Myocyte (in vitro differentiated cells): Measurements from ENCODE around the gene BRD2. TPM values are rescaled to one million over a fixed set of nuclear protein-coding genes. Genes with fewer than 3 reads are reported as not detected.

ENCODE experiments used
- DNase-seq: peaks from one replicate; pipeline ENCODE4 v3.0.0-alpha.2; 2012; ENCODE audit warnings: low read depth
- total RNA-seq: library from RNA; depleted of rRNA; stranded (reverse); fragments of >200 nt; gene quantifications from 2 replicates; pipeline ENCODE4 v1.2.3, GENCODE V29; 2014

BRD2 gene
- total RNA-seq, 1 donor from 2014 or later: 108 TPM

DNA sequence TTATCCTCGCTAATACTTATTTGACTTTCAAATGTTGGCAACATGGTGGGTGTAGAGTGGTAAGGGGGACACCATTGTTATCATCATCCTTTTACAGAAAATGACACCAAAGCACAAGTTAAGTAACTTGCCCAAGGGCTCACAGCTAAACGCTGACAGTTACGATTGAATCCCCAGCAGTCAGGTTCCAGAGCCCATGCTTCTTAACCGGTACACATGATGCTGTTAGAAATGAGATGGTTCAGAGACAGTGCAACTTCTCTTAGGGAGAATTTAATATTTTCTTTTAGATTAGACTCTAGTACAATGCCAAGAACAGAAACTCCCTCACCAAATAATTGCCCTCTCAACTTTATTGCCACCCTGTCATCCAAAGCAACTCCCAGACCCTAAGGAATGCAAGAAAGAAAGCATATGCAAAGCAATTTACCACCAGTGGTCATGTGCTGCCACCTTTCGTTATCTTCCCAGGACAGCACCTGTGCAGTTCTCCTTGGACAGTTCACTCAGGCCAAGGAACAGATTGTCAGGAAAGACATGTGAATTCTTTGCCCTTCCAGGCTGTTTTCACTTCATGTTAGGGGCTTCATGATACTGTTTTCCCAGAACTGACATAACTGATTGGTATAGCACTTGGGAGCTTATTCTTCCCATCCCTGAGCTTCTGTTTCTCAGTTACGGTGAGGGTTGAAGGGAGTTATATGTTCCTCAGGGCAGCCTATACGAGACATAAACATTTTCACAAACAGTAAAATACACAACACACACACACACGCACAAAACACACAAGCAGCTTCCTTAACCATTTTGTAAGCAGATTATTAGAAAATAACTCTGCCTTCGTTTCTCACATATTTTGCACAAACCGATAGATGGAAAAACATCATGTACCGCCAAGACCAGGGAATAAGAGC lies 20.6 kb upstream of the BRD2 start:
- peak; percentile 16 for DNase-seq

DNA sequence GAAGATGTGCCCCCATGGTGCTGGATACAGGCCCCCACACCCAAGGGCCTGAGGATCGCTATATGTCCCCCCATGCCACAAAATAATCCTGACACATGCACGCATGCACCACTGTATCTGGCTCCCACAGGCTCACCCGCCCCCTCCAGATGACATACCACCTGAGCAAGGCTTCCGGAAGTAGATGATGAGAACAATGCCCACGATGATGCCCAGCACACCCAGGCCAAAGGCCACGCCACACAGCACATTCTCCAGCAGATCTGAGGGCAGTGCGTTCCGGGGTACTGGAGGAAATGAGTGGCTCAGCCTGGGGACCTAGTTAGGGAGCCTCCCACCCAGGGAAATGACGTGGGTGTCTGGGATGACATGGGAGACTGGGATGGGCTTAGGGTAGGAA lies 19.3 kb upstream of the BRD2 start:
- DNase-seq: no peak

DNA sequence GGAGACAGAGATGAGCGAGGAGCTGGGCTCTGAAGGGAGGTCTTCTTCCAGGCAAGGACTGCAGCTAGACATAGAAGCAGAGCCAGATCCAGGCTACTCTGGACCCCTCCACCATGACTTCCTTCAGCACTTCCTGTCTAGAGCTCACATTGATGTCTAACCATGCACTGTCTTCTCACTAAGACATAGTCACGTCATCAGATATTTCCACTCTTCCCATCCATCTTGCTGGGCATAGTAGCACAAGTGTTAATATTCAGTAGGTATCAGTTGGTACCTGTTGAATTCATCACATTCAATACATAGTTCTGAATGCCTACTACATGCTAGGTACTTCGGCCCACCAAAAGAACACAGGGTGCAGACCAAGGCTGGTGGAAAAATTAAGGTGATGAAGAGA lies 18.4 kb upstream of the BRD2 start:
- no peak for DNase-seq

DNA sequence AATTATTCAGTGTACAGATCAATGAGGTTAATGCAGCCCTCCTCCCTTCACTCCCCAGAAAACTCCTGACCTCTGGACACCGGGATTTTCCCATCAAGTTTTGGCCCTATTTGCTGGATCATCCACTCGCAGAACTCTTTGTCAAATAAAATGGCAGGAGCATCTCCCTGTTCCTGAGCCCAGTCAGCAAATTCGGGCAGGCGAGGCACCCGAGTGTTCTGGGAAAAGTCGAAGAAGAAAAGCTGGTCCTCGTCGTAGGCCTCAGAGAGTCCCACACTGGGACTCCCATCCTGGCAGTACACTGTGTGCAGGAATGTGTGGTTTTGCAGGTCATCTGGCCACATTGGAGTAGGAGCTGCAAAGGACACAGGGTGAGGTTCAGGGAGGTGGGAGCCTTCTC lies 17.9 kb upstream of the BRD2 start:
- DNase-seq: no peak

DNA sequence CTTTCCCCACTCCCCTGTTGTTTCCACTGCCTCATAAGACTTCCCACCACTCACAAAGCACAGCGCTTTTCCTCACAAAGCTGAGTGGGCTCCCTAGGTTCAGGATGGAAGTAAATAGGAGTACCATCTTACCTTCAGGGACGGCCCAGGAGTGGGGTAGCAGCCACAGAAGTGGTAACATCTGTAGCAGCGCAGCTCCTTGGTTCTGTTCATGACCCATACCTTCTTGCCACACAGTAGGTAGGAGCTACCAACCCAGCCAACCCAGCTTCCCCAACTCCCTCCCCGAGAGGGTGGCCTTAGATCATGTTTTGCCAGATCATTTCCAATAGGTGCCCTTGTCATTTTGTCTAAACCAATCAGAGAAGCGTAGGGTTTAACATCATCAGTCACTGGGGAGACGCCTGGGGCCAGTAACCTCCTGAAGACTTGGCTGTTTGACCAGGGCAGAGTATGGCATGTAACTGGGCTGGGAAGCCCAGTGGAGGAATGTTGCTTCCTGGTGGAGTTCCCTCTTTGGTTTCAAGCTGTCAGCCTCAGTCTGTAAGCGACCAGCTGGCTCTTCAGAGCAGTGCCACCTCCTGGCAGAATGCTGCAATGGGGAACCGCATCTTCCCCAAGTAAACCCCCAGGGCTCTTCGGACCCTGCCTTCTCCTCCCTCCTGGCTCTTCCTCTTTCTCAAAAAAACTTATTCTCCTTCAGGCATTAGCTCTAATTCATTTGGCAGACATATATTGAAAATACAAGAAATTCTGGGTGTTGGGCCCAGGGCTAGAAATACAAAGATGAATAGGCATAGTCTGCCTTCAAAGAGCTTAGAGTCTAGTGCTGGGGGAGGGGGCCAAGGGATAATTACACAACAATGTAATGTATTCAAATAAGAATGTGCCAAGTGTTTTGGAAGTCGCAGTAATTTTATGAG lies 15.3 kb upstream of the BRD2 start, which contains the start of gene HLA-DMA:
Gene HLA-DMA (minus strand): TSS at position 281 of the 923 bp plus-strand sequence. CDS start 61 bp downstream, at position 220.
- DNase-seq: peak; percentile 98

DNA sequence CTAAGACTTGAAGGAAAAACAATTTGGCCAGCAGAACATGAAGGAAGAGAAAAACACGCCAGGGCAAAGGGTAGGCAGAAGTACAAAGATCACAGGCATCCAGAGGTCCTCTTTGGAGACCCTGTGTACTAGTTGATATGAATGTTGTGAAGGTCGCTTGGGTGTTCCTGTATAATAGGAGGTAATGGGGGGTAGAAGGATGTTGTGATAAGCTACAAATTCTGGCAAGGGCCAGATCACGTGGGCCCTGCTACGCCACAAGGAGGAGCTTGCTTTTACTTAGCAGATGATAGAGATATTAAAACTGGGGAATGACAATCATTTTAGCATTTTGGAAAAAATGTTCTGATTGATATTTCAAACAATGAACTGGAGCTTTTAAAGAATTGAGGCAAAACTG lies 14.6 kb upstream of the BRD2 start:
- no peak for DNase-seq

DNA sequence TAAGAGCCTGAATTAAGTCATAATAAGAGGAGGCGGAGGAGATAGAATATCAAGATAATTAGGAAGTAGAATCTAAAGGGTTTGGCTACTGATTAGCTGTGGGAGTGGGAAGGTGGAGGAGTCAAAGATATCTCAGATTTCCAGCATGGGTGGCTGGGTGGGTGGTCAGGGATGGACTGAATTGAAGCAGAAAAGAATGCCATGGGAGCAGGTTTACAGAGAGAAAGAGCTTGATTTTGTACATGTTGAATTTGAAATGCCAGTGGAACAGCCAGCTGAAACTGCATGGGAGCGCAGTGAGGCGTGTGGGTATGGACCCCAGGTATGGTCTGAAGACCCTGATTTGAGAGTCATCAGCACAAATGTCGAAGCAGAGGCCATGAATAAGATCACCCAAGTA lies 14.1 kb upstream of the BRD2 start:
- DNase-seq: no peak

DNA sequence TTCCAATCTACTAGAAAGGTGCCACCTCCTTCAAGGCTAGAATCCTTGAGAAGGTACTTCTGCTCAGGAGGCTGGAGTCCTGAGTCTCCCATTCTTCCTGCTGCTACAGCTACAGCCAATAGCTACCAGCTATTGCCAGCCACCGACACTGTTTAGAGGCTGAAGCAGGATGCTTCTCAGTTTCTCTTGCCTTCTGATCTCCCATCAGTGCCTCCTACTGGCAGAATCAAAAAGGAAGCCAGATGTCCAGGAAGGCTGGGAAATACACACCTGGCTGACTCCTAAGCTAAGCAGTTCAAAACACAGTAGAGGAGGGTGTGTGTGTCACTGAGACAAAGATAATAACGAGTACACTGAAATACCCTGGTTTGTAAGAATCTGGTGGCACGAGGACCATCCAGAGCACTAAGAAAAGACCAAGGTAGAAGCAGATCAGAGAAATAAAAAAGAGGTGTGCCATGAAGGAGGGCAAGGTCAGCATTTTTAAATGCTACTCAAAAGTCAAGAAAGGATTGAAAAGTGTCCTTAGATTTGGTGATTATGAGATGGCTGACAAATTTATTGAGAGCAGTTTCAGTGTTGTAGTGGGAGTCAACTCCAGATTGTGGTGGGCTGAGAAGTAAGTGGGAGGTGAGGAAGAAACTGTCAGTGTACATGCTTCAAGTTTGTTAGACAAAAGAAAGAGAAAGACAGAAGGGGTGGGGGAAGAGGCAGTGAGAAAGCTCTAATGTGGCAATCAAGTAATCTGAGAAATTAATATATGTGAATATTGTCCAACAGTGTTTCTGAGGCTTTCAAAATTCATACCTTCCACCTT lies 13.2 kb upstream of the BRD2 start:
- peak; percentile 11 for DNase-seq

DNA sequence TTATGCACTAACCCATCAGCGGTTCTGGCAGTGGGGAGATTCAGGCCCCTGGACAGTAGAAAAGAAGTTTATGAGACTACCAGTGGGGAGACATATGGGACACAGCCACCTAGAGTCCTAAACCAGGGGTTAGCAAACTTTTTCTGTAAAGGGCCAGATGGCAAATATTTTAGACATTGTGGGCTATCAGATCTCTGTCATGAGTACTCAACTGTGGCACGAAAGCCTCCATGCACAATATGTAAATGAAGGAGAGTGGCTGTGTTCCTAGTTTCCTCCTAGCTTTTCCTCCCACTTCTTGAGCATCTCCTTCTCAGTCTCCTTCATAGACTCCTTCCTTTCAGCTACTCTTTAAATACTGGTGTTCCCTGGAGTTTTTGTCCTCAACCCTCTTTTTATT lies 12.2 kb upstream of the BRD2 start:
- DNase-seq: no peak

DNA sequence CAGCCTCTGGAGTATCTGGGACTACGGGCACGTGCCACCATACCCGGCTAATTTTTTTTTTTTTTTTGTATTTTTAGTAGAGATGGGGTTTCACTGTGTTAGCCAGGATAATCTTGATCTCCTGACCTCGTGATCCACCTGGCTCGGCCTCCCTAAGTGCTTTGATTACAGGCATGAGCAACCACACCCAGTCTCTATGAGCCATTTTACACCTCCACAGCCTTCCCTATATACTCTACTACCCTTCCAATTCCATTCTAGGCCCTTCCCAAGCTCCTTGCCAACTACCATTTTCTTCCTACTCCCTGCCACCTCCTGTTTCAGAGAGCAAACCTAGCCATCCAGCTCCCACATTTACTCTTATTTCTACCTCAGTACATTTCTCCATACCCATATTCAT lies 7.8 kb upstream of the BRD2 start:
- no peak for DNase-seq

DNA sequence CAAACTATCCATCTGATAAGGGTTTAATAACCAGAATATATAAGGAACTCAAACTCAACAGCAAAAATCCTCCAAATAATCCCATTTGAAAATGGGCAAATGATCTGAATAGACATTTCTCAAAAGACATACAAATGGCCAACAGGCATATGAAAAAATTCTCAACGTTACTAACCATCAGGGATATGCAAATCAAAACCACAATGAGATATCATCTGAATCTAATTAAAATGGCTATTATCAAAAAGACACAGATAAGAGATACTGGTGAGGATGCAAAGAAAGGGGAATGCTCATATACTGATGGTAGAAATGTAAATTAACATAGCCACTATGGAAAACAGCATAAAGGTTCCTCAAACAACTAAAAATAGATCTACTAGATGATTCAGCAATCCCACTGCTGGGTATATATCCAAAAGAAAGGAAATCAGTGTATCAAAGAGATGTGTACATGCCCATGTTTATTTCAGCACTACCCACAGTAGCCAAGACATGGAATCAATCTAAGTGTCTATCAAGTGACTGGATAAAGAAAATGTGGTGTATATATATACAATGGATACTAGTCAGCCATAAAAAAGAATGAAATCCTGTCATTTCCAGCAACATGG lies 6.1 kb upstream of the BRD2 start:
- DNase-seq: no peak

DNA sequence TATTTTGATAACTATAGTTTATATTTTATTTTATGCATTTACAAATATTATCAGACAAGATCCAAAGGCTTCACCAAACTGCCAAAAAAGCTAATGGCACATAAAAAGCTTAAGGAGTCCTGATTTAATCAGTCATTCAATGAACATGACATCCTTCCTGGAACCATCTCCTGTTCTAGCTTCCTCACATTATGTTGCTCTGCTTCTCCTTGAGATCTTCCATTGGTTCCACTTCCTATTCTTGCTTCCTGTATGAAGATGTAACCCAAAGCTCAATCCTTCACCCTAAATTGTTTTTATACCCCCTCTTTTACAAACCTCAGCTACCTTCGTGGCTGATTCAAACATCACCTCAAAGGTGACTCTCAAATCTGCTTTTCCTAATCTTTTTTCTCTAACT lies 4.5 kb upstream of the BRD2 start:
- no peak for DNase-seq

DNA sequence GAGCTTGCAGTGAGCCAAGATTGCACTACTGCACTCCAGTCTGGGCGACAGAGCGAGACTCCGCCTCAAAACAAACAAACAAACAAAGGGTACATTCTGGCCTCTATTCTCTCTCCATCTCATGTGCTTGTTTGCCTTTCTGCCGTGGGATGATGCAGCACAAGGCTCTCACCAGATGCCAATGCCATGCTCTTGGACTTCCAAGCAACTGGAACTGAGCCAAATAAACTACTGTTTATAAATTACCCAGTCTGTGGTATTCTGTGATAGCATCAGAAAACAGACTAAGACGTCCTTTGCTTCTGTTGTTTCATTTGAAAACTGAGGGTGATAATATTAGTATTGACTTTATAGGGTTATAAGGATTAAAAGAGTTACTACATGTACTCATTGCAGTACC lies 3.6 kb upstream of the BRD2 start:
- no peak for DNase-seq

DNA sequence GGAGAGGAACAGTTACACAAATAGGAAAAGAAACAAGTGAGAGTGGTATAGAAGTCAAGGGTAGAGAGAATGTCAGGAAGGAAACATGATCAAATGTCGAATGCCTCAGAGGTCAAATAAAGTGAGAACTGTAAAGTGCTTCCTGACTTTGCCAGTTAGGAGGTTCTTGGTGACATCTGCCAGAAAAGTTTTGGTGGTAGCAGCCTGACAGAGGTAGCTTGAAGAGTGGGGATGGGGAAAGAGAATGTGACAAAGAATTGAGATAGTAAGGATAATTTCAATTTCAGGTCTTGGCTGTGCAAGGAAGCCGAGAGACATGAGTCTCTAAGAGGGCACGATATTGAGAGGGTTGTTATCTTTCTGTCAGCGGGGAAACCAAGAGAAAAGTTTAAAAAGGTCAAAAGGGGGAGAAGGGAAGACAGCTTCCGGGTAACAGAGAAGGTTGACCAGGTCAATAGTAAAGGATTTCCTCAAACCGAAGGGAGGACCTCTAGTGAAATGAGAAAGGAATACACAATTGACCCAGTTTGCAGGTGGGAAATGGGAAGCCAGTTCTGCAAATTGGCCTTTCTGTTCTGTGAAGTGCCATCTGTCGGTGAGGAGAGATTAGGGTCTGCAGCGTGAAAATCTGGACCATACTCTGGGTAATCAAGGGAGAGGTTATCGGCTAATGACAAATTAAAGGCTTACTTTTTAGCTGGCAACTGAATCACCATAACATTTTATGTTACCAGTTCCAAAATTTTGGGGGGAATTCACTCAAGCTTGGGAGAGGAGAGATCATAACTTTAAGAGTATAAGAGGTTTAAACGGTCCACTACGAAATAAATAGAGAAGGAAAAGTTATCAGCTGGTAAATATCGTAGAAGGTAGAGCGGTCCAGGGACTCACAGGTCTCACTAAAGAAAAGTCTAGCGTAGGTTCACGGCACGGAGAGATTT lies 973 bp upstream of the BRD2 start:
- peak; percentile 67 for DNase-seq

DNA sequence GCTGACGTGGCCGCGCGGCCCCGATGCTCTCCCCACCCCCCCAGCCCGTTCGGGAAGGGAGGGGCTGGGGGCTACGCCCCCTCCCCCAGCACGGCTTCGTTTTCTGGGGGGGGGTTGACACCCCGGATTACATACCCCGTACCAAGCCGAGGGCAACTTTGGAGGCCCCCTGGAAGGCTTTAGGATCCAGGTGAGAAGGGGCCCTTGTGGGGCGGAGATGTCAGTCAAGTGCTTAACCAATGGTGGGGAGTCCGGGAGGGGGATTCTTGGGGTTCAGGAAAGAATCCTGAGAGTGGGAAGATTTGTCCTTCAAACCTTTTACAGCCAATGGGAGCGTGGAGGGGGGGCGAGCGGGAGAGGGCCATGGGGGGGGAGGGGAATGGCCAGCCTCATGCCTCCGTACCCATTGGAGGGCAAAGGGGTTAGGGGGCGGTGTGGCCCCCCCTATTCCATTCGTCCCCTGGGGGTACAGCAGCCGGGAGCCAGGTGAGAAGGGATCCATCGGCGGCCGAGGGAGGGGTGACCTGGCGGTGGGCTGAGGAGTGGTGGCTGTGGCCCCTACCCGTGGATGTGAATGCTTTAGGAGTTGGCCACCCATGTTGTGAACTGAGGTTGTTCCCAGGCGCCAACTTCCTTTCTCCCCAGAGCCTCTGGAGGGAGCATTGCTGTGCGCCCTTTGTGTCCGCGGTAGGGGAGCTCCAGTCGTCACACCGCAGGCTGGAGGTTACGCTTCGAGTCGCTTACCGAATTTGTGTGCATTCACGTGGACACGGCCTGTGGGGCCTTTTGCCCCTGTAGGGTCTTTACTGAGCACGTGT lies 682 bp downstream of the BRD2 start:
- DNase-seq: peak; percentile 87

DNA sequence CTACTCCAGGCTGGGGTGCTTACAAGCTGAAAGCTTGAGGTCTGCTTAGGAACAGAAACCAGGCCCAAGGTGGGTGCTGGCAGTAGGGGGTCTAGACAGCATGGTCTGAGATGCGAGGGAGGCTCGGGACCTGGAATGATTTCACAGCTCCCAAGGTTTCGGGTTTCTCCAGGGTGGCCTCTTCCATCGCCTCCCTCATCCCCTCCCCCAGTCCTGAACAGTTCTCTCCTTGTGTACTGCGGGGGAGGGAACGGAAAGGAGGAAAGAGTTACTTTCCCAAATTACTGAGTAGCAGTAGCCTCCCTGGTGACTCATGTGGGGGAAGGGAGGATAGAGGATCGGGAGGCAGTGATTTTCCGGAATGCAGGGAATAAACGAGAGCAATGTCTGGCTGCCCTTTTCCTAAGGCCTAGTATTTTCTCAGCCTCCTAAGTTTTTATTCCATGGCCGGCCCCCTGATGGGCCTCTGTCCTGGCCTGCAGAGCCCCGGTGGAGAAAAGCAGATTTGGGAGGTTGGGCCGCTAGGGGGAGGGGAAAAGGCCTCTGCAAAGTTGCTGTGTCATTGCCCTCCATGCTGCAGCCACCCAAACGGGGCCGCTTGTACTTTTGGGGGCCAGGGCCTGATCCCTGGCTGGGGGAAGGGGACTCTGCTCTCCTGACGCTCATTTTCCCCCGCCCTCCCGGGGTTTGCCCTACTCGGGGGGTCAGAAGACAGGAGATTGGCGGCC lies 1.5 kb downstream of the BRD2 start:
- DNase-seq: peak; percentile 96

DNA sequence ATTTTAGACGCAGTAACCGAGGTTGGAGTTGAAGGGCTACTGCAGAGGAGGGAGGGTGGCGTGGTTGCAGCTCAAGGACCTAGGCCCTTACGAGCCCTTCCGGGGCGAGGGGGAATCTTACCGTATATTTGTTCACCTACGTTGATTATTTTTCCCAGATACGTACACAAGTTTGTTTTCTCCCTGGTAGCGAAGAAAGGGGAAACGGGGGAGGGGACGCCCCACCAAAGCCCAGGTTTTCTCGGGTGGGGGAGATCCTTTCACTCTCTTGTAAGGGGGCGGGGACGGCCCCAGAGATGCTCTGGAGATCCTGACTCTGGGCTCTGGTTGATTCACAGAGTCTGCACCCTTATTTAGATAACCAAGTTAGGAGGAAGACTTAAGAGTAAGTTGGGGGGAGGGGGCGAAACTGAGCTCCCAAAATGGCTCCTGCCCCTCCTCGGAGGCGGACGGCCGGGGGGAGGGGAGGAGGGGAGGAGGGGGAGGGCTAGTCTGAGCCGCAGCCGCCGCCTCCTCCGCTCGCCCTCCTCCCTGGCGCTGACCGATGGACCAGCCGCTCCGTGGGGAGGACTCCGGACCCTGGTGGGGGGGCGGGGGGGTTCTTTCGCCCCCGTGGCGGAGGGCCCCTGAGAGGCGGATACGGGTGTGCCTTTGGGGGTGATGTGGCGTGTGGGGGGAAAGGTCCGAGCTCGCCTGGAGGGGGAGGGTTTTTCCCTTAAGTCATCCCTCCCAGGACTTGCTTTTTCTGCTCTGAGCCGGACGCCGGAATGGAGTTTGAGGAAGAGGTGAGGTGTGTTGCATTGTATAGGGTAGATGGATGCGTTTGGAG lies 2.2 kb downstream of the BRD2 start:
- DNase-seq: peak; percentile 95
